ENCODE results near the gene MAPK14.

GRCh38 chr6:36083446-36083845 lies 55.8 kb downstream of the MAPK14 start:
- TF ChIP-seq BHLHE40 (IDR thresholded peaks at IDR 0.05; ENCODE audit: borderline replicate concordance) (no peak), TARDBP (IDR thresholded peaks at IDR 0.05) (no peak), NFRKB (IDR thresholded peaks at IDR 0.05) (no peak), ELF4 (IDR thresholded peaks at IDR 0.05) (no peak), SP1 (IDR thresholded peaks at IDR 0.05) (no peak), LEF1 (IDR thresholded peaks at IDR 0.05; ENCODE audit: borderline replicate concordance) (no peak), CTBP1 (IDR thresholded peaks at IDR 0.05; ENCODE audit: borderline replicate concordance) (no peak), PKNOX1 (IDR thresholded peaks at IDR 0.05) (no peak), FOXM1 (IDR thresholded peaks at IDR 0.05; ENCODE audit: borderline replicate concordance) (no peak), FOXA1 (IDR thresholded peaks at IDR 0.05) (no peak), HDGF (IDR thresholded peaks at IDR 0.05; ENCODE audit: borderline replicate concordance) (no peak), L3MBTL2 (conservative IDR thresholded peaks at IDR 0.05) (no peak)
